CD4-positive, alpha-beta memory T cell (primary cell): ENCODE results near the gene TRIM61. TPM values are rescaled to one million over a fixed set of nuclear protein-coding genes. Genes with fewer than 3 reads are reported as not detected.

Experiments
- polyA plus RNA-seq, 2 donors: library from polyadenylated mRNA; unstranded; fragments of 300-500 nt; fragmentation: Illumina TruSeq; gene quantifications; one replicate each; pipeline ENCODE4 v1.2.3, GENCODE V29; 2021
- total RNA-seq, 2 experiments: library from RNA; stranded (reverse); gene quantifications; one replicate each; pipeline ENCODE4 v1.2.3, GENCODE V29; 2021

The TRIM61 gene
- total and polyA plus RNA-seq, 4 experiments from 2014 or later: 1.1 to 1.4 (median 1.4) TPM; not detected in 1

Other genes starting within 250 kb of the TRIM61 start
- gene SMIM31, start 223.5 kb downstream of the TRIM61 start, total RNA-seq: not detected
- not detected for gene SMIM31, start 223.5 kb downstream of the TRIM61 start, polyA plus RNA-seq
- not detected for gene APELA, start 100.5 kb downstream of the TRIM61 start, total RNA-seq
- gene APELA, start 100.5 kb downstream of the TRIM61 start, polyA plus RNA-seq: not detected
- not detected for gene TRIM60, start 54.3 kb upstream of the TRIM61 start, total RNA-seq
- gene TRIM60, start 54.3 kb upstream of the TRIM61 start, polyA plus RNA-seq: not detected
- gene TRIM75, start 76.2 kb upstream of the TRIM61 start, total RNA-seq: not detected
- not detected for gene TRIM75, start 76.2 kb upstream of the TRIM61 start, polyA plus RNA-seq
- 10 to 100 TPM; 11.5 to 11.6 TPM for gene TMEM192, start 135.2 kb upstream of the TRIM61 start, total RNA-seq
- gene TMEM192, start 135.2 kb upstream of the TRIM61 start, polyA plus RNA-seq: 10 to 100 TPM; 15.7 to 18.7 TPM
- gene KLHL2, start 229.9 kb upstream of the TRIM61 start, total RNA-seq: 10 to 100 TPM; 18.4 to 19.3 TPM
- 1 to 10 TPM; 2.1 to 8.2 TPM for gene KLHL2, start 229.9 kb upstream of the TRIM61 start, polyA plus RNA-seq